ENCODE data around the gene CAVIN2.

GRCh38 chr2:191818725-191819350 lies 28.1 kb downstream of the CAVIN2 start:
- TF ChIP-seq CTCF (IDR thresholded peaks at IDR 0.05; ENCODE audit: extremely low read depth in 1 of 2, insufficient read depth in 1 of 2, low read depth in 1 of 2, low read length in 2 of 2), result no peak
- no peak for TF ChIP-seq JUN (IDR thresholded peaks at IDR 0.05; ENCODE audit: borderline replicate concordance, insufficient read depth, insufficient read length, low read depth)
- no peak for TF ChIP-seq EZH2 (IDR thresholded peaks at IDR 0.05; ENCODE audit: borderline replicate concordance, low read depth, low read length, severe bottlenecking)
- no peak for TF ChIP-seq POLR2A (IDR thresholded peaks at IDR 0.05; ENCODE audit: low read depth, low read length)
- no peak for TF ChIP-seq POLR2AphosphoS5 (IDR thresholded peaks at IDR 0.05; ENCODE audit: insufficient read depth, low read depth, low read length)
- no peak for TF ChIP-seq FOS (IDR thresholded peaks at IDR 0.05; ENCODE audit: borderline replicate concordance, insufficient read depth, low read length)
- no peak for TF ChIP-seq MAX (IDR thresholded peaks at IDR 0.05; ENCODE audit: insufficient read depth, insufficient read length)
